MCF 10A (cell line): ENCODE results near the gene RAD18. TPM values are rescaled to one million over a fixed set of nuclear protein-coding genes. Genes with fewer than 3 reads are reported as not detected.

ENCODE experiments used
- BruUV-seq: library from RNA; stranded (reverse); fragments of 400-500 nt; replicated peaks from 2 replicates; lab custom pipeline; 2021; lab: Mats Ljungman, UMichigan
- CTCF ChIA-PET: fragments of 300-600 bp; sonication (Branson Sonifier 250); formaldehyde crosslinking; extraction: SDS; loops from one replicate; lab custom pipeline; 2021; ENCODE audit warnings: antibody characterized with exemption, inconsistent platforms; lab: Yijun Ruan, JAX
- POLR2A ChIA-PET: fragments of 300-600, 350-650 bp; sonication (Branson Sonifier 250); formaldehyde crosslinking; extraction: SDS; loops from one replicate; lab custom pipeline; 2020; ENCODE audit warnings: antibody characterized with exemption, inconsistent platforms; lab: Yijun Ruan, JAX
- DNase-seq: peaks from one replicate; pipeline ENCODE4 v3.0.0-alpha.2; 2018; ENCODE audit not compliant: unreplicated experiment
- H3K27ac Mint-ChIP-seq: one replicate; pipeline ENCODE4 v1.8.0; 2022; ENCODE audit warnings: mild to moderate bottlenecking, low read depth, mixed read lengths; ENCODE audit not compliant: unreplicated experiment
- H3K27me3 Mint-ChIP-seq: one replicate; pipeline ENCODE4 v1.8.0; 2022; ENCODE audit warnings: mixed read lengths; ENCODE audit not compliant: insufficient read depth, unreplicated experiment
- H3K36me3 Mint-ChIP-seq: one replicate; pipeline ENCODE4 v1.8.0; 2022; ENCODE audit warnings: mild to moderate bottlenecking, moderate library complexity, mixed read lengths; ENCODE audit not compliant: insufficient read depth, unreplicated experiment
- H3K4me1 Mint-ChIP-seq: one replicate; pipeline ENCODE4 v1.8.0; 2022; ENCODE audit warnings: mixed read lengths; ENCODE audit not compliant: insufficient read depth, unreplicated experiment
- H3K4me3 Mint-ChIP-seq: one replicate; pipeline ENCODE4 v1.8.0; 2022; ENCODE audit warnings: mild to moderate bottlenecking, moderate library complexity, mixed read lengths; ENCODE audit not compliant: unreplicated experiment
- H3K9me3 Mint-ChIP-seq: one replicate; pipeline ENCODE4 v1.8.0; 2022; ENCODE audit warnings: mixed read lengths; ENCODE audit not compliant: unreplicated experiment
- CTCF ChIP-seq: fragments of 200-600 bp; IDR thresholded peaks from one replicate; pipeline ENCODE4 v1.8.0; 2022; ENCODE audit warnings: antibody characterized with exemption, mild to moderate bottlenecking; ENCODE audit not compliant: unreplicated experiment
- intact Hi-C: fragments of 100-400 bp; cut with micrococcal nuclease; formaldehyde crosslinking; loops from 2 replicates; pipeline ENCODE4 v1.14.1; 2022
- total RNA-seq: library from RNA; stranded (reverse); gene quantifications from 2 replicates; pipeline ENCODE4 v1.2.3, GENCODE V29; 2022

Gene RAD18
- total RNA-seq, 1 experiment from 2014 or later, result 29.1 TPM

- BruUV-seq, result no TSS peak
- POLR2A ChIA-PET, result interaction anchor here (1.5 to 2.0 kb wide), 2 partner anchors 102 to 315 kb away, joined by 5 to 6 read pairs; no protein-coding TSS in a partner anchor
- no peak for TF ChIP-seq CTCF
These were observed 24.0 kb upstream of the RAD18 start for GRCh38 chr3:8987226-8987625.

GRCh38 chr3:8986741-8987140, 23.5 kb upstream of the RAD18 start:
- H3K9me3 Mint-ChIP-seq, result no peaks in the 10 kb centered on the region
- POLR2A ChIA-PET, result interaction anchor here (1.5 to 2.0 kb wide), 2 partner anchors 103 to 316 kb away, joined by 5 to 6 read pairs; no protein-coding TSS in a partner anchor
- no TSS peak for BruUV-seq
- H3K36me3 Mint-ChIP-seq, result peaks cover 31% of the 10 kb centered on the region
- H3K27me3 Mint-ChIP-seq, result no peaks in the 10 kb centered on the region
- no peak for TF ChIP-seq CTCF
- H3K4me3 Mint-ChIP-seq, result no peak overlapping the region
- no peaks in the 10 kb centered on the region for H3K4me1 Mint-ChIP-seq
- no peak for DNase-seq
- CTCF ChIA-PET, result interaction anchor here (0.5 to 12.7 kb wide), 18 partner anchors 7 to 1735 kb away, joined by 3 to 167 read pairs (median 4); partner anchors contain the start of gene SRGAP3
- no peak overlapping the region for H3K27ac Mint-ChIP-seq
- intact Hi-C loops, result loop anchor here (5.0 kb wide), 1 partner anchor 261 kb away; the partner anchor contains the start of gene SRGAP3

More at GRCh38 chr3:8987226-8987625, 24.0 kb upstream of the RAD18 start:
- CTCF ChIA-PET, result interaction anchor here (0.5 to 12.7 kb wide), 26 partner anchors 7 to 1734 kb away, joined by 3 to 167 read pairs (median 4); partner anchors contain the start of gene SRGAP3
- DNase-seq, result no peak
- peaks cover 29% of the 10 kb centered on the region for H3K36me3 Mint-ChIP-seq
- intact Hi-C loops, result loop anchor here (5.0 kb wide), 1 partner anchor 260 kb away; the partner anchor contains the start of gene SRGAP3
- H3K4me3 Mint-ChIP-seq, result no peak overlapping the region
- no peaks in the 10 kb centered on the region for H3K9me3 Mint-ChIP-seq
- no peaks in the 10 kb centered on the region for H3K4me1 Mint-ChIP-seq
- no peaks in the 10 kb centered on the region for H3K27me3 Mint-ChIP-seq
- H3K27ac Mint-ChIP-seq, result no peak overlapping the region

GRCh38 chr3:8985876-8986275, 22.6 kb upstream of the RAD18 start:
- intact Hi-C loops, result loop anchor here (5.0 kb wide), 1 partner anchor 261 kb away; the partner anchor contains the start of gene SRGAP3
- Mint-ChIP-seq H3K27me3 (no peaks in the 10 kb centered on the region), H3K9me3 (no peaks in the 10 kb centered on the region), H3K4me3 (no peak overlapping the region), H3K36me3 (peaks cover 31% of the 10 kb centered on the region), H3K4me1 (no peaks in the 10 kb centered on the region), H3K27ac (no peak overlapping the region)
- DNase-seq, result no peak
- CTCF ChIA-PET, result interaction anchor here (0.6 to 12.7 kb wide), 6 partner anchors 8 to 316 kb away, joined by 3 to 167 read pairs (median 4); no protein-coding TSS in a partner anchor
- BruUV-seq, result no TSS peak
- POLR2A ChIA-PET, result interaction anchor here (2.0 kb wide), 1 partner anchor 104 kb away, joined by 5 read pairs; no protein-coding TSS in a partner anchor
- no peak for TF ChIP-seq CTCF

GRCh38 chr3:8985411-8985831, 22.1 kb upstream of the RAD18 start:
- ChIA-PET CTCF (interaction anchor here (0.6 to 12.7 kb wide), 6 partner anchors 8 to 321 kb away, joined by 3 to 167 read pairs (median 4); no protein-coding TSS in a partner anchor), POLR2A (no interaction called here)
- intact Hi-C loops, result loop anchor here (5.0 kb wide), 1 partner anchor 262 kb away; the partner anchor contains the start of gene SRGAP3
- peaks cover 31% of the 10 kb centered on the region for H3K36me3 Mint-ChIP-seq
- H3K27me3 Mint-ChIP-seq, result no peaks in the 10 kb centered on the region
- no peak overlapping the region for H3K27ac Mint-ChIP-seq
- H3K4me1 Mint-ChIP-seq, result no peaks in the 10 kb centered on the region
- no TSS peak for BruUV-seq
- H3K4me3 Mint-ChIP-seq, result no peak overlapping the region
- no peak for TF ChIP-seq CTCF
- no peak for DNase-seq
- H3K9me3 Mint-ChIP-seq, result no peaks in the 10 kb centered on the region
